ACHN (cell line): ENCODE results near the gene MRPL11.
A peak's percentile ranks its signal among the peaks of the same experiment; 100 is the strongest.

Source experiments
- DNase-seq: peaks from one replicate; pipeline ENCODE4 v3.0.0-alpha.2; 2015
- in situ Hi-C: cut with HindIII; loops from 2 replicates; pipeline ENCODE4 v1.10.0; 2017; ENCODE audit warnings: low sequenced_read_pairs, low pct_ligation_motif_present, low pct_unique_long_range_greater_than_20kb

Gene MRPL11

DNA sequence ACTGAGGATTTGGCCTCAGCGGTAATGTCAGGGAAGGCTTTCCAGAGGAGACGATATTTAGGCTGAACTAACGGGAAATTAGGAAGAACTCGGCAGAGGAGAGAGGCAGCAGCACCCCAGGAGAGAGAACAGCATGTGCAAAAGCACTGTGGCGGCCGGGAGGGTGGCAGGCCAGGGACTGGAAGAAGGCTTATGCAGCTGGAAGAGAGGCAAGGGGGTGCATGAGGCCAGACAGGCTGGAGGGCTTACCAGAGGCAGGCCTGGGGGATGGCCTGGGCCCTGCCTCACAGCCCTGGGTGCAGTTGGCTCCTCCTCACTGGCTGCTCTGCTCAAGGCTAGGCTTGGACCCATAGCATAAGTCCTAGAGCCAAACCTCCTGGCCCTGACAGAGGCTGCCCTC lies 25.5 kb downstream of the MRPL11 start:
- in situ Hi-C loops: loop anchor here (25.0 kb wide), 1 partner anchor 274 kb away; the partner anchor contains the start of gene RBM4B
- no peak for DNase-seq

GRCh38 chr11:66412110-66412509 lies 26.5 kb downstream of the MRPL11 start:
- in situ Hi-C loops: loop anchor here (25.0 kb wide), 1 partner anchor 275 kb away; the partner anchor contains the start of gene RBM4B
- no peak for DNase-seq

DNA sequence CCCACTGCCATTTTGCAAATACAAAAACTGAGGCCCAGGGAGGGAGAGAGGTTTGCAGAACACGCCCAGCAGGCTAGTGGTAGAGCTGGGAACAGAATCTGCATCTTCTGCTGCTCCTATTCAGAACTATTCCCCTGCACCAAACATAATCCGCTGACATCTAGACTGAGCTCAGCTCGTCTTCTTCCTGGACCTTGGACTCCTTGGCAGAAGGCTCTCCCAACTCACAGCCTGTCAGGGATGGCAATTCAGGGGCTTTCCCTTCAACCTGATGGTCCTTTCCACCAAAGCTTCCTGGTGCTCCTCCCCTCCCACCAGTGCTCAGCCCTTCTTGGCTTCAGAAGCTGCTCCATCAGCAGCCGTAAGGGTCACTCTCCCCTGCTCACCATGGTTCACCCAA lies 27.3 kb downstream of the MRPL11 start:
- in situ Hi-C loops: loop anchor here (25.0 kb wide), 1 partner anchor 276 kb away; the partner anchor contains the start of gene RBM4B
- no peak for DNase-seq

DNA sequence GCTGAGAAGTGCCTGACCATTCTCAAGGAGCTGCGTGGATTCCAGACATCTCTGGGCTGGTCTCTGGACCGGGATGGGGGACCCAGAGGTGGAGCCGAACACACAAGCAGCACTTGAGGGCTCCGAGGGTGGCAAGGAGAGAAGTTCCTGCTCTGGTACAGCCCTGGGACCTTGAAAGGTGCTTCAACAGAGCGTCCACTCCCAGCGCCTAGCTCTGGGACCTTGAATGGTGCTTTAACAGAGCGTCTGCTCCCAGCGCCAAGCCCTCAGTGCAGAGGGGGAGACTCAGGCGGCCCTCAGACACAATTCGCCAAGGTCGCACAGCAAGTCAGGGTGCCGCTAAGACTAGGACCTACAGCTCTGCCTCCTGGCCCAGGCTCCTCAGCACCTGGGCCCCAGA lies 28.5 kb downstream of the MRPL11 start:
- in situ Hi-C loops: loop anchor here (25.0 kb wide), 1 partner anchor 277 kb away; the partner anchor contains the start of gene RBM4B
- no peak for DNase-seq

GRCh38 chr11:66409226-66409625 lies 29.4 kb downstream of the MRPL11 start:
- in situ Hi-C loops: loop anchor here (25.0 kb wide), 1 partner anchor 278 kb away; the partner anchor contains the start of gene RBM4B
- DNase-seq: no peak

DNA sequence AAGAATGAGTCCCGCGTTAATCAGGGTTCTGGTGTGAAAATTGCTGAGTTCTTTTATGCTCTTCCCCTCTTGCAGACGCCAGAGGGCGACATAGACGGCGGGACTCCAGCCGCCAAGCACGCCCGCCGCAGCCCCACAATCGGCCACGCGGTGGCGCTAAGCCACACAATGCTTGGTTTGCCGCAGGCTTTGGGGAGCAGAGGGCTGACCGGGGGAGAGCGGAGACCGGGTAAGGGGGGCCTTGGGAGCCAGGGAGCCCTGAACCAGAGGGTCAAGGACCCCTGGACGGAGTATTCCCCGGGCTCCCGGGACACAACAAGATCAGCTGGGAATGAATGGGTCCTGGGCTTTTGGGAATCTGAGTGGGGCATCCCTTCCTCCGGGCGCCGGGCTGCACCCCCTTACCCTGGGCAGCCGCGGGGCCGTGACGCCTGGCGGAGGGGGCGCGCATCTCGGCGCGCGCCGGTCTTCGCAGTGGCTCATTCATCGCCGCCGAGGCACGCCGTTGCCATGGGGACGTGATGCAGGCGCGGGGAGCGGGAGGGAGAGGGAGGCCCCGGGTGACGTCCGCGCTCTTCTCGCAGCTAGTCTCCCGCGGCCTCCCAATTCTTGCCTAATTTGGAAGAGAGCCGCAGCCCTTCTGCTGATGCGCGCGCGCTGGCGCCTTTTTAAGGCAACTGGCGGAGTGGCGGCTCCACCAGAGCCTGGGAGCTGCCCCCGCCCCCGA lies 30.0 kb downstream of the MRPL11 start:
- DNase-seq: peak; percentile 73
- in situ Hi-C loops: loop anchor here (25.0 kb wide), 1 partner anchor 279 kb away; the partner anchor contains the start of gene RBM4B

DNA sequence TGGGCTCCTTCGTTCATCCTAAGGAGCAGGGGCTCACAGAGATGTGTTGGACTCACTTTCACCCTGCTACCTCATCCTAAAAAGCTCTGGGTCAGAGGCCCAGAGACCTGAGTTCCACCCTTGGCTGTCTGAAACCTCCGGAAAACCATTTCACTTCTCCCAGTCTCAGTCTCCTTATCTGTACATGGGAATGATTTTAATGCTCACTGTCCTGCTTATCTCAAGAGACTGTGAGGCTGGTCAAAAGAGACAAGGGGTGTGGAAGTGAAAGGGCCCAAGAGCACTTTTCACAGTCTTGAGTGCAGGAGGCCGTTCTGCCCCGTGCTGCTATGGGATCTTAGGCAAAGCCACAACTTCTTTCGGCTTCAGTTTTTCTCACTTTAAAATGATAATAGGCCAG lies 31.0 kb downstream of the MRPL11 start:
- DNase-seq: no peak
- in situ Hi-C loops: loop anchor here (25.0 kb wide), 1 partner anchor 280 kb away; the partner anchor contains the start of gene RBM4B

DNA sequence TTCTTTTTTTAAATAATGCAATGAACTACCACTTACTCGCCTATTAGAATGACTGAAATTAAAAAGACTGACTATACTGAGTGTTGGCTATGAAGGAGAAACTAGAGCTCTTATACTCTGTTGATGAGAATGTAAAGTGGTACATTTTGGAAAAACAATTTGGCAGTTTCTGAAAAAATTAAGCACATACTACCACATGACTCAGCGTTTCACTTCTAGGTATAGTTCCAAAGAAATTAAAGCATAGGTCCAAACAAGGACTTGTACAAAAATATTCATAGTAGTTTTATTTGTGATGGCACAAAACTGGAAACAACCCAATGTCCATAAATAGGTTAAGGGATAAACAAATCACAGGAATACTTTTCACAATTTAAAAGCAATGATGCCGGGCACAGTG lies 44.7 kb downstream of the MRPL11 start:
- no peak for DNase-seq
- in situ Hi-C loops: no loop called here

- no peak for DNase-seq
- in situ Hi-C loops: no loop called here
Observed at GRCh38 chr11:66391322-66391721, 47.3 kb downstream of the MRPL11 start.

DNA sequence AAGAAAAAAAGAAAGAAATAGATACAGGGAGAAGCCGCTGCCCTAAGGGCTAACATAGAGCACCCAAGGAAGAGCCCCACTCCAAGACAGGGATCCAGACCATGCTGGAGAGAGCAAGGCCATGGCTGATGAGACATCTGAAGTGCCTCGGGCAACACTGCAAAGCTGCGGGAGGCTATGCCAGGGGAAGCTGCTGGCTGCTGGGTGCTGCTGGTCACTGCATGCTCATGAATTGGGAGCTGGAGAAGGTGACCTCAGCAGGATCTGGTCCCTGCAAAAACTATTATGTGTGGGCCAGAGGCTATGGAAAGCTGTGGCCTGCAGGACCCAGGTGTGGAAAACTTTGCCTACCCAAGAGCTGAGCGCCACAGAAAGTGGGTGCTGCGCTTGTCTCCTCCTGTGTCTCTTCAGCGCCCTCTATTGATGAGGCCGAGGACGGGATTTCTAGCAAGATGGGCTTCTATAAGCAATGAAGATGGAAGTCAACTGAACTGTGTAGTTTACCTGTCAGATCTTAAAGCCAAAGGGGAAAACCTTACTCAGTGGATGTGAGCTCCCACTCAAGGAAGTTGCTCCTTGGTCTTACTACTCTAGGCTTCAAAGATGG lies 49.8 kb downstream of the MRPL11 start:
- DNase-seq: peak; percentile 71
- in situ Hi-C loops: no loop called here

GRCh38 chr11:66386171-66387069 lies 52.2 kb downstream of the MRPL11 start:
- peak; percentile 82 for DNase-seq
- in situ Hi-C loops: no loop called here
